ENCODE data around the gene GGN. TPM values are rescaled to one million over a fixed set of nuclear protein-coding genes. Genes with fewer than 3 reads are reported as not detected.

Gene GGN
- under 0.01 and 0.13 TPM in 2 replicates for total RNA-seq

GRCh38 chr19:38387550-38388348 is at the start of gene GGN:
Gene GGN (minus strand): TSS chr19:38388034. CDS start chr19:38387261, 773 bp downstream.
- peaks cover 6% of the 10 kb centered on the region for H3K36me3 ChIP-seq (ENCODE audit: control insufficient read depth, insufficient read depth, low read length)
- peak; percentile 90 for DNase-seq (ENCODE audit: low read depth)
- peak within 1 kb of the TSS; percentile 63 for H3K4me3 ChIP-seq (ENCODE audit: low read depth, low read length)
- H3K27me3 ChIP-seq (ENCODE audit: control insufficient read depth, insufficient read depth, low read length) = no peaks in the 10 kb centered on the region
- no peak for TF ChIP-seq CTCF (IDR thresholded peaks at IDR 0.05; ENCODE audit: insufficient read depth, low read length, severe bottlenecking)
- FAIRE-seq = no peak

- Histone ChIP-seq H3K27me3 (ENCODE audit: control insufficient read depth, insufficient read depth, low read length) (peaks cover 4% of the 10 kb centered on the region), H3K36me3 (ENCODE audit: control insufficient read depth, insufficient read depth, low read length) (no peaks in the 10 kb centered on the region), H3K4me3 (ENCODE audit: low read depth, low read length) (no peak overlapping the region)
- DNase-seq (ENCODE audit: low read depth) = no peak
- no peak for TF ChIP-seq CTCF (IDR thresholded peaks at IDR 0.05; ENCODE audit: insufficient read depth, low read length, severe bottlenecking)
- no peak for FAIRE-seq
Observed at GRCh38 chr19:38437295-38437694, 49.5 kb upstream of the GGN start.

GRCh38 chr19:38434549-38435051 is 46.8 kb upstream of the GGN start:
- Histone ChIP-seq H3K36me3 (ENCODE audit: control insufficient read depth, insufficient read depth, low read length) (no peaks in the 10 kb centered on the region), H3K4me3 (ENCODE audit: low read depth, low read length) (no peak overlapping the region), H3K27me3 (ENCODE audit: control insufficient read depth, insufficient read depth, low read length) (peaks cover 4% of the 10 kb centered on the region)
- FAIRE-seq = no peak
- no peak for TF ChIP-seq CTCF (IDR thresholded peaks at IDR 0.05; ENCODE audit: insufficient read depth, low read length, severe bottlenecking)
- no peak for DNase-seq (ENCODE audit: low read depth)

- Histone ChIP-seq H3K4me3 (ENCODE audit: low read depth, low read length) (no peak within 1 kb of the TSS), H3K27me3 (ENCODE audit: control insufficient read depth, insufficient read depth, low read length) (peaks cover 4% of the 10 kb centered on the region), H3K36me3 (ENCODE audit: control insufficient read depth, insufficient read depth, low read length) (no peaks in the 10 kb centered on the region)
- no peak for FAIRE-seq
- peak; percentile 5 for DNase-seq (ENCODE audit: low read depth)
- TF ChIP-seq CTCF (IDR thresholded peaks at IDR 0.05; ENCODE audit: insufficient read depth, low read length, severe bottlenecking) = no peak
Observed at GRCh38 chr19:38433268-38433733, 45.5 kb upstream of the GGN start, which contains the start of gene RYR1. Gene RYR1 (plus strand): TSS chr19:38433691. CDS start chr19:38433830, 139 bp downstream.

GRCh38 chr19:38430931-38431330 is 43.1 kb upstream of the GGN start:
- Histone ChIP-seq H3K27me3 (ENCODE audit: control insufficient read depth, insufficient read depth, low read length) (peaks cover 4% of the 10 kb centered on the region), H3K36me3 (ENCODE audit: control insufficient read depth, insufficient read depth, low read length) (no peaks in the 10 kb centered on the region), H3K4me3 (ENCODE audit: low read depth, low read length) (no peak overlapping the region)
- DNase-seq (ENCODE audit: low read depth) = no peak
- FAIRE-seq = no peak
- TF ChIP-seq CTCF (IDR thresholded peaks at IDR 0.05; ENCODE audit: insufficient read depth, low read length, severe bottlenecking) = no peak

All from bronchial epithelial cell (primary cell).